GM19468 (cell line): ENCODE measurements around the gene ZNF654.

Experiments
- ATAC-seq: cut with Tn5 transposase; IDR thresholded peaks from one replicate; pipeline ENCODE4 v1.9.1; 2021; ENCODE audit warnings: mild to moderate bottlenecking, moderate library complexity, moderate number of reproducible peaks; ENCODE audit not compliant: unreplicated experiment; ENCODE audit errors: extremely low read depth

The ZNF654 gene

DNA sequence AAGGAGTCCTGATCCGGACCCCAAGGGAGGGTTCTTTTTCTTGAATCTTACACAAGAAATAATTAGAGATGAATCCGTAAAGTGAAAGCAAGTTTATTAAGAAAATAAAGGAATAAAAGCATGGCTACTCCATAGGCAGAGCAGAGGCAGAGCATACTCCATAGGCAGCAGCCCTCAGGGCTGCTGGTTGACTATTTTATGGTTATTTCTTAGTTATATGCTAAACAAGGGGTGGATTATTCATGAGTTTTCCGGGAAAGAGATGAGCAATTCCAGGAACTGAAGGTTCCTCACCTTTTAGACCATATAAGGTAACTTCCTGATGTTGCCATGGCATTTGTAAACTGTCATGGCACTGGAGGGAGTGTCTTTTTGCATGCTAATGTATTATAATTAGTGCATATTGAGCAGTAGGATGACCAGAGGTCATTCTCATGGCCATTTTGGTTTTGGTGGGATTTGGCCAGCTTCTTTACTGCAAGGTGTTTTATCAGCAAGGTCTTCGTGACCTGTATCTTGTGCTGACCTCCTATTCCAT, 132.9 kb downstream of the ZNF654 start:
- no peak for ATAC-seq

DNA sequence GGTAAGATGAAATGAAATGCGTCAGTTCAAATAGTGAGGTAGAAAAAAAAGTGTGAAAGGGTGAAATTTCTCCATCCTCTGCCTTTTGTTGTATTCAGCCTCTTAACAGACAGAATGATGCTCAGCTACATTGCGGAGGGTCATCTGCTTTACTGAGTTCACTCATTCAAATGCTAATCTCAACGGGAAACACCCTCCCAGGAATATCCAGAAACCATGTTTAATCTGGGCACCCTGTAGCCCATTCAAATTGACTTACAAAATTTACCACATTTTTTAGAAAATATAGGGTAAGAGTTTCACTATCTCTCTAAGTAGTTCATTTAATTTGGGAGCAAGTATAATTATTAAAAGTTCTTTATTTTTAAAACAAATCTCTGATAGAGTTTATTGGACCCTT, 133.6 kb downstream of the ZNF654 start:
- no peak for ATAC-seq
